GM12878 (cell line): ENCODE data around the gene TOP1. TPM values are rescaled to one million over a fixed set of nuclear protein-coding genes. Genes with fewer than 3 reads are reported as not detected.

Experiments used
- ASH2L ChIP-seq: fragments of 300-600, 200-600 bp; sonication (generic); IDR thresholded peaks from 2 replicates; pipeline ENCODE4 v1.6.1; 2017; ENCODE audit warnings: low read depth, mild to moderate bottlenecking, borderline replicate concordance
- BHLHE40 ChIP-seq, 2 experiments: fragments of 450-650 bp in 1 of 2; IDR thresholded peaks; 2 replicates each; pipeline ENCODE4 v1.6.1; 2011 to 2017; ENCODE audit warnings: low read depth in 2 of 2, borderline replicate concordance in 1 of 2, improper control_type of control experiment in 1 of 2, low read length in 1 of 2, mild to moderate bottlenecking in 1 of 2
- CEBPB ChIP-seq, 2 experiments: fragments of 150-350 bp in 1 of 2; IDR thresholded peaks; 2 replicates each; pipeline ENCODE4 v1.6.1; 2012 to 2014; ENCODE audit warnings: low read depth in 2 of 2, low read length in 2 of 2, borderline replicate concordance in 1 of 2, inconsistent platforms in 1 of 2
- CREB1 ChIP-seq: IDR thresholded peaks from 2 replicates; pipeline ENCODE4 v1.6.1; 2012; ENCODE audit warnings: low read depth, mild to moderate bottlenecking, inconsistent platforms
- EGR1 ChIP-seq, 2 experiments: IDR thresholded peaks; 1 replicate in 1 of 2; 2 replicates in 1 of 2; pipeline ENCODE4 v1.6.1; 2011 to 2012; ENCODE audit warnings: low read depth in 2 of 2, low read length in 2 of 2, borderline replicate concordance in 1 of 2, mild to moderate bottlenecking in 1 of 2, moderate library complexity in 1 of 2
- FOS ChIP-seq: IDR thresholded peaks from 3 replicates; pipeline ENCODE4 v1.6.1; 2011; ENCODE audit warnings: borderline replicate concordance; ENCODE audit not compliant: insufficient read length; ENCODE audit errors: extremely low read depth
- MEF2A ChIP-seq: IDR thresholded peaks from 2 replicates; pipeline ENCODE4 v1.6.1; 2011; ENCODE audit warnings: low read depth, mild to moderate bottlenecking, low read length, moderate library complexity; ENCODE audit not compliant: insufficient read depth
- NFYB ChIP-seq: IDR thresholded peaks from 2 replicates; pipeline ENCODE4 v1.6.1; 2011; ENCODE audit warnings: low read depth, mild to moderate bottlenecking, low read length, improper control_type of control experiment, moderate library complexity; ENCODE audit not compliant: insufficient read depth
- NR2F1 ChIP-seq: fragments of 450-650 bp; conservative IDR thresholded peaks from 2 replicates; pipeline ENCODE4 v1.6.1; 2017; ENCODE audit warnings: mild to moderate bottlenecking
- RAD51 ChIP-seq: fragments of 450-650 bp; IDR thresholded peaks from 2 replicates; pipeline ENCODE4 v1.6.1; 2016; ENCODE audit warnings: moderate library complexity, mild to moderate bottlenecking, inconsistent platforms
- RB1 ChIP-seq: fragments of 450-650 bp; formaldehyde crosslinking; IDR thresholded peaks from 2 replicates; pipeline ENCODE4 v1.6.1; 2017; ENCODE audit warnings: mild to moderate bottlenecking, borderline replicate concordance
- RBBP5 ChIP-seq: fragments of 200-600 bp; sonication (generic); conservative IDR thresholded peaks from 2 replicates; pipeline ENCODE4 v1.6.1; 2016
- SMARCA5 ChIP-seq: fragments of 450-650 bp; IDR thresholded peaks from 2 replicates; pipeline ENCODE4 v1.6.1; 2017; ENCODE audit warnings: mild to moderate bottlenecking
- STAT3 ChIP-seq: IDR thresholded peaks from 2 replicates; pipeline ENCODE4 v1.6.1; 2011; ENCODE audit warnings: low read depth, low read length, improper control_type of control experiment
- TARDBP ChIP-seq: IDR thresholded peaks from 2 replicates; pipeline ENCODE4 v1.6.1; 2016; ENCODE audit warnings: borderline replicate concordance
- YBX1 ChIP-seq: fragments of 450-650 bp; IDR thresholded peaks from 2 replicates; pipeline ENCODE4 v1.6.1; 2016; ENCODE audit warnings: antibody characterized with exemption
- ZNF217 ChIP-seq: fragments of 450-650 bp; IDR thresholded peaks from 2 replicates; pipeline ENCODE4 v1.6.1; 2017; ENCODE audit warnings: antibody characterized with exemption, mild to moderate bottlenecking
- ZNF622 ChIP-seq: fragments of 450-650 bp; IDR thresholded peaks from 2 replicates; pipeline ENCODE4 v1.6.1; 2017; ENCODE audit warnings: mild to moderate bottlenecking, inconsistent platforms
- polyA plus RNA-seq, 11 experiments: library from polyadenylated mRNA; depleted of rRNA in 4 of 11; unstranded in 6 of 11; stranded (reverse) in 5 of 11; fragments of >200 nt; fragmentation: Nextera tagmentation in 4 of 11; fragmentation: Illumina TruSeq in 1 of 11; extraction: Ambion mirVana in 4 of 11; extraction: Trizol in 1 of 11; gene quantifications; 1 replicate in 1 of 11; 2 replicates in 10 of 11; pipeline versions ENCODE4 v1.2.1 to v1.2.3, GENCODE V29; 2011 to 2016; ENCODE audit warnings: inconsistent platforms in 2 of 11, missing spikeins in 2 of 11, low read depth in 1 of 11
- total RNA-seq, 4 experiments: library from RNA; depleted of rRNA in 3 of 4; stranded (reverse); fragments of >200 nt in 3 of 4; fragmentation: Illumina TruSeq in 1 of 4; extraction: Trizol in 1 of 4; gene quantifications; 2 replicates each; pipeline versions ENCODE4 v1.2.1 to v1.2.3, GENCODE V29; 2013 to 2021
- TF ChIP-seq, protein P1 (sequence below): fragments of 450-650 bp; IDR thresholded peaks from 2 replicates; pipeline ENCODE4 v1.6.1; 2014; ENCODE audit warnings: mild to moderate bottlenecking
- TF ChIP-seq, protein P2 (sequence below): IDR thresholded peaks from 2 replicates; pipeline ENCODE4 v1.6.1; 2011; ENCODE audit warnings: mild to moderate bottlenecking, low read depth, low read length, moderate library complexity; ENCODE audit not compliant: insufficient replicate concordance
- TF ChIP-seq, protein P3 (sequence below): fragments of 450-650 bp; IDR thresholded peaks from 2 replicates; pipeline ENCODE4 v1.6.1; 2017; ENCODE audit warnings: antibody characterized with exemption, mild to moderate bottlenecking, moderate library complexity
- TF ChIP-seq, protein P4 (sequence below): fragments of 450-650 bp; IDR thresholded peaks from 2 replicates; pipeline ENCODE4 v1.6.1; 2016; ENCODE audit warnings: mild to moderate bottlenecking

The TOP1 gene
- total and polyA plus RNA-seq, 10 of the 15 experiments (the other 5 are each of a cell fraction or from before 2014, with no cell fraction given), result 21.5 to 128 (median 47.3) TPM

DNA sequence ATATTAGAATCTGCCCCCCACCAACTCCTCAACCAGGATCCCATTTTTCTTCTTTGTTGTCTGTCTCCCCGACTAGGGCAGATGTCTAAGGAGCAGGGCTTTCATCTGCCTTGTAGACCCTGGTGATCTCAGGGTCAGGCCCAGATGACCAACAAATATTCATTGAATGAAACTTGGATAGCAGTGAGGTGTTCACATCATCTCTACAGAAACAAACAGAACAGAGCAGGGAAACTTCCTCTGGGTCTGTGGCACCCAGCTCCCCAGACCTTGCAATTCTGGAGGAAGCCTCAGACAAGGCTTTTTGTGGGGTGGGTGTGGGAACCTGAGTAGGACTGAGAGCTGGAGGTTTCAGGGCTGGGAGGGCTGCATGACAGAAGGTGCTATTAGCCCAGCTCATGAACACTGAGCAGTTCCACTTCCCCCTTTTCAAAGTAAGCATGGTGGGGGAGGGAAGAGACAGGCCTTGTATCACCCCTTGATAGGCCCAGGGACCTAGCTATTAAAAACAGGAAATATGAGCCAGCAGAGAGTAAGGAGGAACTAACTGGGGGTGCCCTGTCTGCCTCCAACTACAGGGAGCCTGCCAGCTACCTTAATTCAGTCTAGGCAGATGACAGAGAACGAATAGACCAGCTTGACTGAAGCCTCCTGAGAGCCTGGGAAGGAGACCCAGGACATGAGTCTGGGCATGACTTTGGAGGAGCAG is 37.3 kb upstream of the TOP1 start (continued):
- TF ChIP-seq BHLHE40 (IDR thresholded peaks at IDR 0.05; ENCODE audit: borderline replicate concordance in 1 of 2, low read depth in 2 of 2, low read length in 1 of 2) (peak; percentile 61 to 80; a peak in 3 of 4 replicates), CREB1 (peak; percentile 55), SMARCA5 (no peak; the same call in 1 of the 2 replicates), RAD51 (no peak), FOS (no peak), ZNF217 (no peak), ZNF622 (no peak), NFYB (peak; percentile 56; the same call in 1 of the 2 replicates), TARDBP (0 out of 2 replicates have a peak, but pooled peaks have one; percentile 57), NR2F1 (peak; percentile 42; the same call in 1 of the 2 replicates), MEF2A (0 out of 2 replicates have a peak, but pooled peaks have one; percentile 28), RB1 (no peak), ASH2L (no peak; the same call in 1 of the 2 replicates), CEBPB (IDR thresholded peaks at IDR 0.05; ENCODE audit: borderline replicate concordance in 1 of 2, low read depth in 2 of 2, low read length in 2 of 2) (no peak), STAT3 (no peak), RBBP5 (no peak), YBX1 (no peak), EGR1 (IDR thresholded peaks at IDR 0.05; ENCODE audit: borderline replicate concordance in 1 of 2, low read depth in 2 of 2, low read length in 2 of 2) (peak in 1 of 2 experiments; percentile 51; a peak in 1 of 3 replicates)
- TF ChIP-seq, protein P1, sequence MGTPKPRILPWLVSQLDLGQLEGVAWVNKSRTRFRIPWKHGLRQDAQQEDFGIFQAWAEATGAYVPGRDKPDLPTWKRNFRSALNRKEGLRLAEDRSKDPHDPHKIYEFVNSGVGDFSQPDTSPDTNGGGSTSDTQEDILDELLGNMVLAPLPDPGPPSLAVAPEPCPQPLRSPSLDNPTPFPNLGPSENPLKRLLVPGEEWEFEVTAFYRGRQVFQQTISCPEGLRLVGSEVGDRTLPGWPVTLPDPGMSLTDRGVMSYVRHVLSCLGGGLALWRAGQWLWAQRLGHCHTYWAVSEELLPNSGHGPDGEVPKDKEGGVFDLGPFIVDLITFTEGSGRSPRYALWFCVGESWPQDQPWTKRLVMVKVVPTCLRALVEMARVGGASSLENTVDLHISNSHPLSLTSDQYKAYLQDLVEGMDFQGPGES, result no peak
- TF ChIP-seq, protein P2, sequence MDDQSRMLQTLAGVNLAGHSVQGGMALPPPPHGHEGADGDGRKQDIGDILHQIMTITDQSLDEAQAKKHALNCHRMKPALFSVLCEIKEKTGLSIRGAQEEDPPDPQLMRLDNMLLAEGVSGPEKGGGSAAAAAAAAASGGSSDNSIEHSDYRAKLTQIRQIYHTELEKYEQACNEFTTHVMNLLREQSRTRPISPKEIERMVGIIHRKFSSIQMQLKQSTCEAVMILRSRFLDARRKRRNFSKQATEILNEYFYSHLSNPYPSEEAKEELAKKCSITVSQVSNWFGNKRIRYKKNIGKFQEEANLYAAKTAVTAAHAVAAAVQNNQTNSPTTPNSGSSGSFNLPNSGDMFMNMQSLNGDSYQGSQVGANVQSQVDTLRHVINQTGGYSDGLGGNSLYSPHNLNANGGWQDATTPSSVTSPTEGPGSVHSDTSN, result peak; percentile 62
- TF ChIP-seq, protein P3, sequence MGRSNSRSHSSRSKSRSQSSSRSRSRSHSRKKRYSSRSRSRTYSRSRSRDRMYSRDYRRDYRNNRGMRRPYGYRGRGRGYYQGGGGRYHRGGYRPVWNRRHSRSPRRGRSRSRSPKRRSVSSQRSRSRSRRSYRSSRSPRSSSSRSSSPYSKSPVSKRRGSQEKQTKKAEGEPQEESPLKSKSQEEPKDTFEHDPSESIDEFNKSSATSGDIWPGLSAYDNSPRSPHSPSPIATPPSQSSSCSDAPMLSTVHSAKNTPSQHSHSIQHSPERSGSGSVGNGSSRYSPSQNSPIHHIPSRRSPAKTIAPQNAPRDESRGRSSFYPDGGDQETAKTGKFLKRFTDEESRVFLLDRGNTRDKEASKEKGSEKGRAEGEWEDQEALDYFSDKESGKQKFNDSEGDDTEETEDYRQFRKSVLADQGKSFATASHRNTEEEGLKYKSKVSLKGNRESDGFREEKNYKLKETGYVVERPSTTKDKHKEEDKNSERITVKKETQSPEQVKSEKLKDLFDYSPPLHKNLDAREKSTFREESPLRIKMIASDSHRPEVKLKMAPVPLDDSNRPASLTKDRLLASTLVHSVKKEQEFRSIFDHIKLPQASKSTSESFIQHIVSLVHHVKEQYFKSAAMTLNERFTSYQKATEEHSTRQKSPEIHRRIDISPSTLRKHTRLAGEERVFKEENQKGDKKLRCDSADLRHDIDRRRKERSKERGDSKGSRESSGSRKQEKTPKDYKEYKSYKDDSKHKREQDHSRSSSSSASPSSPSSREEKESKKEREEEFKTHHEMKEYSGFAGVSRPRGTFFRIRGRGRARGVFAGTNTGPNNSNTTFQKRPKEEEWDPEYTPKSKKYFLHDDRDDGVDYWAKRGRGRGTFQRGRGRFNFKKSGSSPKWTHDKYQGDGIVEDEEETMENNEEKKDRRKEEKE, result no peak
- TF ChIP-seq, protein P4, sequence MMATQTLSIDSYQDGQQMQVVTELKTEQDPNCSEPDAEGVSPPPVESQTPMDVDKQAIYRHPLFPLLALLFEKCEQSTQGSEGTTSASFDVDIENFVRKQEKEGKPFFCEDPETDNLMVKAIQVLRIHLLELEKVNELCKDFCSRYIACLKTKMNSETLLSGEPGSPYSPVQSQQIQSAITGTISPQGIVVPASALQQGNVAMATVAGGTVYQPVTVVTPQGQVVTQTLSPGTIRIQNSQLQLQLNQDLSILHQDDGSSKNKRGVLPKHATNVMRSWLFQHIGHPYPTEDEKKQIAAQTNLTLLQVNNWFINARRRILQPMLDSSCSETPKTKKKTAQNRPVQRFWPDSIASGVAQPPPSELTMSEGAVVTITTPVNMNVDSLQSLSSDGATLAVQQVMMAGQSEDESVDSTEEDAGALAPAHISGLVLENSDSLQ, result peak; percentile 92
